ENCODE results near the gene INMT.

Gene INMT

GRCh38 chr7:30789334-30789711, 37.4 kb downstream of the INMT start:
- FAIRE-seq, result no peak

GRCh38 chr7:30790356-30790755, 38.4 kb downstream of the INMT start:
- FAIRE-seq, result no peak

DNA sequence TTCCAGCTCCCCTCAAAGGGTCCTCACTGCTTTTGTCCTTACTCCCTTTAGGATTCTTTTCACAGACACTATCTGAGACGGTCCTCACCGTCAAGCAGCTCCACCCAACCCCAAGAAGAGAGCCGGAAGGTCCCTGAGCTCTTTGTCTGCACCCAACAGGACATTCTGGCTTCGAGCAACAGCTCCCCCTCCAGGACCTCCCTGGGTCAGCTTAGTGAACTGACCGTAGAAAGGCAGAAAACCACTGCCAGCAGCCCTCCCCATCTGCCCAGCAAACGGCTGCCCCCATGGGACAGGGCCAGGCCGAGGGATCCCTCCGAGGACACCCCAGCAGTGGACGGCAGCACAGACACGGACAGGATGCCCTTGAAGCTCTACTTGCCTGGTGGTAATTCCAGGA, 39.2 kb downstream of the INMT start:
- no peak for FAIRE-seq

DNA sequence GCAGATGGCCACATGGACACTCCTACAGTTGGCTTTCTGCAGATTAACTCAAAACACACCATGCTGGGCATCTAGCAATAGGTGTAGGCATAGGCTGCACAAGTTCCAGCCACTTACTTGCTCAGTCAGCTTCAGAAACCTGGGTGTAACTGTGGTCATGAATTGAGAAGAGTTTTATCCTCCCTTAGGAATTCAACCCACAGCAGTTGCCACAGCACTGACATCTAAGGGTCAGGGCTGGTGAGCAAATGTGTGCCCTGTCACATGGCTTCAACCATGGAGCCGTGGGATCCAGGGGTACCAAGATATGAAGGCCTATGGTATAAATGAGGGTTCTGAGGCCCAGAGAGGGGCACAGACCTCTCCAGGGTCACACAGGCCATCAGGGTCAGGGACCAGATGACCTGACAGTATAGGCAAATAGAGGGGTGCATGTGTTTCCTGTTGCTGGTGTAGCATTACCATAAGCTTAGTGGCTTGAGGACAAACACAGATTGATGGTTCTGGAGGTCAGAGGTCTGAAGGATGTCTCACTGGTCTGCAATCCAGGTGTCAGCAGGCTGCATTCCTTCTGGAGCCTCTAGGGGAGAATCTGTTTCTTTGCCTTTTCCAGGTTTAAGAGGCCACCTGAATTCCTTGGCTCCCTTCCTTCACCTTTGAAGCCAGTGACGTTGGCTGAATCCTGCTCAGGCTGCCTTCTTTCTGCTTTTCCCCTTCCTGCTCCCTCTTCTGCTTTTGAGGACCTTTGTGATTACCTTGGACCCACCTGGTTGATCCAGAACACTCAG, 43.4 kb downstream of the INMT start:
- no peak for FAIRE-seq

- no peak for FAIRE-seq
Measured at GRCh38 chr7:30796105-30796869, 44.4 kb downstream of the INMT start.

- no peak for FAIRE-seq
Measured at GRCh38 chr7:30797176-30798040, 45.5 kb downstream of the INMT start.

DNA sequence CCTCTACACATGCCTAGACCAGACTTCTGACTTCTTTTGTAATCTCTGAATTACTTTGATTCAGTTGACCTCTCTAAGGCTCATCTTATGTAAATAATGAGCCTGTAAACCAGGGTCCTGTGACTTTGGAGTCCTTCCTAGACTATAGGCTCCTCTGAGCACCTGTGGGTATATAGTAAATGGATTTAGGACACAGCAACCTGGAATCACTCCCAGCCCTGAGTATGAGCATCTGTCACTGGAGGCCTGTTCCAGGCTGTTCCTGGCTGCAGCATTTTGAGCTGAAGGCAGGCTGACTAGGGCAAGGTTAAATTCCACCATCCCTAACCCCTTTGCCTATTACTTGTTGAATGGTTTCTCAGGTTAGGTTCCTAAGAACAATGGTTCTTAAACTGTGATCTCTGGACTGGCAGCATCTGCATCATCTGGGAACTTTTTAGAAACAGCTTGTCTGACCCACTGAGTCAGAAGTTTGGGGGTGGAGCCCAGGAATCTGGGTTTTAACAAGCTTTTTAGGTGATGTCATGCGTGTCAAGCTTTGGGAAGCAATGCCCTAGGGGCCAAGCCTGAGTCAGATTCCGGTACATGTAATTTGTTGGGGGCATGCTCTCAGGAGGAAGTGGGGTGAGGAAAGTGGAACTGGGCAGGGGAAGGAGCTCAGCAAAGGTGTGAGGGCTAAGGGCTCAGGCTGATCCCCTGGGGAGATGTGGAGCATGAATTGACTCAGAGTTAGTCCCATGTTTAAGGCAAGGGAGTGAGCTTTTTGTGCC, 47.5 kb downstream of the INMT start:
- FAIRE-seq, result no peak

DNA sequence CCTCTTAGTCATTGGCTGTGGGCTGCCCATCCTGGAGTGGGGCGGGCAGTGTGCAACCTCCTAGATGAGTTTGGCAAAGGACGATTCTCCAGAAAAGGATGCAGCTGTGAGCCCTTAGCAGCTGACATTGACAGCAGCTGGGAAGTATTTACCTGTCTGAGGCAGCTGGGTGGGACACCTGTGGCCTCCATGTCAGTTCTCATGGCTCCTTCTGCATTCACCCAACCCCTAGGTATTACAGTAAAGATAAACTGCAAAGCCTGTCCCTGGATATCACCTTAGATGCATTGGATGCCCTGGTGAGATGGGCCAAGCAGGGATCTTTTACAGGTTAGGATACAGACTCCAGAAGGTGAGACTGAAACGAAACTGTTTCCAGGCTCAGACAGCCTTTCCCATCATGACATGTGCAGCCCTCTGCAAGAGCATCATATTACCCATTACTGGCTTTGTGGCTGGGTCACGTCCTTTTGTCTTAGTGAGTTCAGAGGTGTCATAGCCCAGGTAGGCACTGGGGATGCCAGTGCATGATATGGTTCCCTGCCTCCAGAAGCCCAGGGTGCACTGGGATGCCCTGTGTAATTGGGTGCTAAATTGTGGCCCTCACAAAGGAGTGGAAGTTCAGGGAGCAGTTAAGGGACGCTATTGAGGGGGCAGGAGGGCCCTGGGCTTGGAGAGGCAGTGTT, 48.2 kb downstream of the INMT start:
- no peak for FAIRE-seq

GRCh38 chr7:30800785-30801252, 48.9 kb downstream of the INMT start:
- FAIRE-seq, result no peak

DNA sequence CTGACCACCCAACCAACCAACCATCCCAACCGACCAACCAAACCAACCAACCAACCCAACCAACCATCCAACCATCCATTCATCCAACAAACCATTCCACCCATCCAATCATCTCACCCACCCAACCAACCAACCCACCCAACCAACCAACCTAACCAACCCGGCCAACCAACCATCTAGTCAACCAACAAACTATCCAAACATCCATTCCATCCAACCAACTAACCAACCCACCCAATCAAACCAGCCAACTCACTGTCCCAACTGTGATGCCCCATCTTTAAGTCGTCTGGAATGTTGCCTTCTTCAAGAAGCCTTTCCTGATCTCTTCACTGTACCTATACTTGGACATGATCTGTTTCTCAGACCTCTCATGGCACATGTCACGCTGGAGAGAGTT, 50.9 kb downstream of the INMT start:
- FAIRE-seq, result no peak

DNA sequence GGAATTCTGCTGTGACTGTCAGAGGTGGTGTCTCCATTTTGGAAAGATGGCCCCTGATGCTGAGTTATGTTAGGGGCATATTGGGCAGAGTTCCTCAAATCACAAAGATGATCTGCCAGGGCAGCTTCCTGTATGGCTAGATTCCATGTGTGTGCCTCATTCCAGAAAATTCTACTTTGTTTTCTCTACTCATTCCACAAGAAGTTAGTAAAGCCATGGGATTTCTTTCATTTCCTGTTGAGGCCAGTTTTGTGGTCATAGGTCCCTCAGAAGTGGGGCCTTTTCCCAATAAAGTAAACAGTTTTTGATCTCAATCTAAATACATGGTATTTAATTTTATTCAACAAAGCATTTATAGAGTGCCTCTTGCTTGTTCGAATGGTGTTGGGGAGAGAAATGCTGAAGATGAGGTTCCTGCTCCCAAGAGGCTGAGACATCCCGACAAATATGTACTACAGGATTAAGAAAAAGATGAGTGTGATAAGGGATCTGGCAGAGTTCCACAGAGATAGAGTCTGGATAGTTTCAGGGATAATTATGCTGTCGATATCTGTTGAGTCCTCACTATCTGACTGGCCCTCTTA, 52.2 kb downstream of the INMT start:
- no peak for FAIRE-seq

DNA sequence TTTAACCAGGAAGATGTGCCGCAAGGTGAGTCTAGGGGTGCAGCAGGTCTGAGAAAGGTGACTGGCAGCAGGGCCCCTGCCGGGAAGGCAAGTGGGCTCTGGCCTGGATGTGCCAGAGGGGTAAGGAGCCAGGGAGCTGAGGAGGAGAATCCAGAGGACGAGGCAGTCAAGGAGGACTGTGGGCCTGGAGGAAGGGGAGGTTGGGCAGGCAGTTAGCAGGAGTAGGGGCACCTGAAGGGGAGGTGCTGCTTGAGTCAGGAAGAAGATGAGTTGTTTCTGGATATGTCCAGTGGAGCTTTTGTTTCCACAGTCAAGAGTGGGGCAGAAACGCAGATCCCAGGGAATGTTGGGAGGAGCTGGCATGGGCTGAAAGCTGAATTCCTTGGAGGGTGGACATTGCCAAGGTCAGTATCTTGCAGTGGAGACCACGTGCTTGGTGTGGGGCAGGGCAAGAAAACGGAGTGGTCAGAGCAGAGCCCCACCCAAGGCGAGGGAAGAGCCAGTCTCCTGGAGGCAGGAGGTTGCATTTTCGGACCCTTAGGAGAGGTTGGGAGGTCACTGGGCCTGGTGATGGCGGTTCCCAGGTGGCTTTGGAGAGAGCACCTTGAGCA, 53.3 kb downstream of the INMT start:
- no peak for FAIRE-seq

- no peak for FAIRE-seq
Measured at GRCh38 chr7:30805931-30806330, 54.0 kb downstream of the INMT start.

Data from colon (tissue), 2 donors.